Measurements from ENCODE around the gene ADAMTS16.

ADAMTS16 gene

GRCh38 chr5:5169466-5169865 lies 29.3 kb downstream of the ADAMTS16 start:
- Histone ChIP-seq H3K4me1 (ENCODE audit: low read length) (no peaks in the 10 kb centered on the region), H3K79me2 (ENCODE audit: low read length) (no peaks in the 10 kb centered on the region), H4K20me1 (ENCODE audit: insufficient read depth, low read length) (no peaks in the 10 kb centered on the region), H3K4me3 (ENCODE audit: low read length) (no peak overlapping the region), H3K27ac (ENCODE audit: low read length) (no peak overlapping the region), H3K9me3 (replicated peaks; ENCODE audit: insufficient read depth, low read length) (no peaks in the 10 kb centered on the region), H3K36me3 (replicated peaks; ENCODE audit: insufficient read depth, low read length) (no peaks in the 10 kb centered on the region), H3K9ac (ENCODE audit: low read length) (no peak overlapping the region), H3K4me2 (ENCODE audit: low read depth, low read length) (no peak overlapping the region), H3K9me2 (replicated peaks; ENCODE audit: insufficient read depth, low read length) (no peaks in the 10 kb centered on the region), H2AFZ (ENCODE audit: low read length) (no peak overlapping the region), H3K27me3 (replicated peaks; ENCODE audit: insufficient read depth, low read length) (no peaks in the 10 kb centered on the region), H3F3A (ENCODE audit: insufficient read depth, low read length) (no peaks in the 10 kb centered on the region)
- TF ChIP-seq EZH2phosphoT487 (IDR thresholded peaks at IDR 0.05; ENCODE audit: low read length) (no peak), EZH2 (optimal IDR thresholded peaks at IDR 0.05; ENCODE audit: low read depth, low read length) (no peak)
- TF ChIP-seq, protein P1, sequence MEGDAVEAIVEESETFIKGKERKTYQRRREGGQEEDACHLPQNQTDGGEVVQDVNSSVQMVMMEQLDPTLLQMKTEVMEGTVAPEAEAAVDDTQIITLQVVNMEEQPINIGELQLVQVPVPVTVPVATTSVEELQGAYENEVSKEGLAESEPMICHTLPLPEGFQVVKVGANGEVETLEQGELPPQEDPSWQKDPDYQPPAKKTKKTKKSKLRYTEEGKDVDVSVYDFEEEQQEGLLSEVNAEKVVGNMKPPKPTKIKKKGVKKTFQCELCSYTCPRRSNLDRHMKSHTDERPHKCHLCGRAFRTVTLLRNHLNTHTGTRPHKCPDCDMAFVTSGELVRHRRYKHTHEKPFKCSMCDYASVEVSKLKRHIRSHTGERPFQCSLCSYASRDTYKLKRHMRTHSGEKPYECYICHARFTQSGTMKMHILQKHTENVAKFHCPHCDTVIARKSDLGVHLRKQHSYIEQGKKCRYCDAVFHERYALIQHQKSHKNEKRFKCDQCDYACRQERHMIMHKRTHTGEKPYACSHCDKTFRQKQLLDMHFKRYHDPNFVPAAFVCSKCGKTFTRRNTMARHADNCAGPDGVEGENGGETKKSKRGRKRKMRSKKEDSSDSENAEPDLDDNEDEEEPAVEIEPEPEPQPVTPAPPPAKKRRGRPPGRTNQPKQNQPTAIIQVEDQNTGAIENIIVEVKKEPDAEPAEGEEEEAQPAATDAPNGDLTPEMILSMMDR (IDR thresholded peaks at IDR 0.05; ENCODE audit: low read length): no peak
- DNase-seq: no peak

DNA sequence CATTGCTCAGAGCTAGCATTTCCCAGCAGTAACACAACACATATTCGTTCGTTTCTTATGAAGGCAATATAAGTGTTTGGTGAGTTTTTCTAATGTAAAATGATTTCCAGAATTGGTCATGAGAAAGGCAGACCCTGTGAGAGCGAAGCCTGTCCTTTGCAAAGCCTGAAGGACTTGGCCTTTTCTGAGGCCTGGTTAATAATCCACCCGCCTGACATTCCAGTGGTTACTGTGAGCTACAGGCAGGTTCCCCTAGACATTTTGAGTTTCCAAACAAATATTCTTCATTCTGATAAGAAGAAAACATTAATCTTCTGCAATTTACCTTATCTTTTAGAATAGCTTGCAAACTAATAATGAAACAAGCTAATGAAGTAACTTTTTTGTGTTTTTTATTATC lies 38.0 kb downstream of the ADAMTS16 start:
- Histone ChIP-seq H3K9me3 (replicated peaks; ENCODE audit: insufficient read depth, low read length) (no peaks in the 10 kb centered on the region), H3K4me2 (ENCODE audit: low read depth, low read length) (no peak overlapping the region), H3K27me3 (replicated peaks; ENCODE audit: insufficient read depth, low read length) (no peaks in the 10 kb centered on the region), H4K20me1 (ENCODE audit: insufficient read depth, low read length) (no peaks in the 10 kb centered on the region), H2AFZ (ENCODE audit: low read length) (no peak overlapping the region), H3K4me3 (ENCODE audit: low read length) (no peak overlapping the region), H3K36me3 (replicated peaks; ENCODE audit: insufficient read depth, low read length) (no peaks in the 10 kb centered on the region), H3K79me2 (ENCODE audit: low read length) (no peaks in the 10 kb centered on the region), H3K9me2 (replicated peaks; ENCODE audit: insufficient read depth, low read length) (no peaks in the 10 kb centered on the region), H3K27ac (ENCODE audit: low read length) (no peak overlapping the region), H3F3A (ENCODE audit: insufficient read depth, low read length) (no peaks in the 10 kb centered on the region), H3K9ac (ENCODE audit: low read length) (no peak overlapping the region), H3K4me1 (ENCODE audit: low read length) (no peaks in the 10 kb centered on the region)
- TF ChIP-seq EZH2 (optimal IDR thresholded peaks at IDR 0.05; ENCODE audit: low read depth, low read length): no peak
- TF ChIP-seq, protein P1 (IDR thresholded peaks at IDR 0.05; ENCODE audit: low read length): no peak
- TF ChIP-seq EZH2phosphoT487 (IDR thresholded peaks at IDR 0.05; ENCODE audit: low read length): no peak
- DNase-seq: no peak

DNA sequence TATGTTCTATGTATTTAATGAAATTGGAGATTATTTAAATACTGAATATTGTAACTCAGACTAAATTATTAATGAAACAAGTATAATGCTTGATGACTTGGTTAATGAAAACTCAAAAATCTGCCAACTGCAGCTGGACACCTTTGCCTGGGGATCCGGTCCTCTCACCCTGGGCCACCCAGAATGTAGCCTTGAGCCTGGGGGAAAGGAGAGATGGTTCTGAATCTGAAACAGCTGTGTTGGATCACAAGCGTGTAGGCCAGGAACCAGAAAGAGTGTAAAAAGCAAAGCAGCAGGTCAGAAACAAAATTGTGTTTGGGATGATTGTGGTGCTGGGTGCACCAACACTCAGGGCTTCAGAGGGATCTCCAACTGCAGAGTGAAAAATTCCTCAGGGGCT lies 38.5 kb downstream of the ADAMTS16 start:
- no peaks in the 10 kb centered on the region for H3K79me2 ChIP-seq (ENCODE audit: low read length)
- no peak for TF ChIP-seq EZH2phosphoT487 (IDR thresholded peaks at IDR 0.05; ENCODE audit: low read length)
- TF ChIP-seq, protein P1 (IDR thresholded peaks at IDR 0.05; ENCODE audit: low read length): no peak
- no peak for TF ChIP-seq EZH2 (optimal IDR thresholded peaks at IDR 0.05; ENCODE audit: low read depth, low read length)
- no peak overlapping the region for H3K9ac ChIP-seq (ENCODE audit: low read length)
- no peaks in the 10 kb centered on the region for H3K27me3 ChIP-seq (replicated peaks; ENCODE audit: insufficient read depth, low read length)
- no peak overlapping the region for H3K27ac ChIP-seq (ENCODE audit: low read length)
- no peaks in the 10 kb centered on the region for H3K9me2 ChIP-seq (replicated peaks; ENCODE audit: insufficient read depth, low read length)
- no peaks in the 10 kb centered on the region for H3K4me1 ChIP-seq (ENCODE audit: low read length)
- no peaks in the 10 kb centered on the region for H3K36me3 ChIP-seq (replicated peaks; ENCODE audit: insufficient read depth, low read length)
- H3F3A ChIP-seq (ENCODE audit: insufficient read depth, low read length): no peaks in the 10 kb centered on the region
- H3K9me3 ChIP-seq (replicated peaks; ENCODE audit: insufficient read depth, low read length): no peaks in the 10 kb centered on the region
- no peak overlapping the region for H2AFZ ChIP-seq (ENCODE audit: low read length)
- DNase-seq: no peak
- no peaks in the 10 kb centered on the region for H4K20me1 ChIP-seq (ENCODE audit: insufficient read depth, low read length)
- no peak overlapping the region for H3K4me3 ChIP-seq (ENCODE audit: low read length)
- no peak overlapping the region for H3K4me2 ChIP-seq (ENCODE audit: low read depth, low read length)

Measured in MM.1S (cell line).